ENCODE results near the gene TIPARP.

DNA sequence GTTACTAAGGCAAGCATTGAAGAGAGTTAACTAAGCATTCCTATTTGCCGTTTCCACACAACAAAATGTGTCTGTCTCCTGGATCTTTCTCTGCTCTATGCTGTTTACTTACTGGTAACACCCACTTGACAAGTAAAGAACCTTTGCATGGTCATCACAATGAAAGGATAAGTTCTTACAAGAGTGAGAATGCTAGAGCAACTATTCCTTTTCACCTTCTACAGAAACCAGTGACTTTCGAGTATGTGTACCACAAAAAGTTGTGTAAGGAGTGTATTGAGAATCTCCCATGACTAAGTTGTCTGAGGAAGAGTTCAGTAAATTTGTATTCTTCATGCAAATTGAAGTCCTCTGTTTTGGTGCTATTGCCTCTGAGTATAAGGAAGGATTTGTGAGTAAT, 10.8 kb downstream of the TIPARP start:
- TF ChIP-seq, protein P1, sequence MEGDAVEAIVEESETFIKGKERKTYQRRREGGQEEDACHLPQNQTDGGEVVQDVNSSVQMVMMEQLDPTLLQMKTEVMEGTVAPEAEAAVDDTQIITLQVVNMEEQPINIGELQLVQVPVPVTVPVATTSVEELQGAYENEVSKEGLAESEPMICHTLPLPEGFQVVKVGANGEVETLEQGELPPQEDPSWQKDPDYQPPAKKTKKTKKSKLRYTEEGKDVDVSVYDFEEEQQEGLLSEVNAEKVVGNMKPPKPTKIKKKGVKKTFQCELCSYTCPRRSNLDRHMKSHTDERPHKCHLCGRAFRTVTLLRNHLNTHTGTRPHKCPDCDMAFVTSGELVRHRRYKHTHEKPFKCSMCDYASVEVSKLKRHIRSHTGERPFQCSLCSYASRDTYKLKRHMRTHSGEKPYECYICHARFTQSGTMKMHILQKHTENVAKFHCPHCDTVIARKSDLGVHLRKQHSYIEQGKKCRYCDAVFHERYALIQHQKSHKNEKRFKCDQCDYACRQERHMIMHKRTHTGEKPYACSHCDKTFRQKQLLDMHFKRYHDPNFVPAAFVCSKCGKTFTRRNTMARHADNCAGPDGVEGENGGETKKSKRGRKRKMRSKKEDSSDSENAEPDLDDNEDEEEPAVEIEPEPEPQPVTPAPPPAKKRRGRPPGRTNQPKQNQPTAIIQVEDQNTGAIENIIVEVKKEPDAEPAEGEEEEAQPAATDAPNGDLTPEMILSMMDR (conservative IDR thresholded peaks at IDR 0.05; ENCODE audit: low read length): no peak
- no peak for TF ChIP-seq EZH2phosphoT487 (IDR thresholded peaks at IDR 0.05; ENCODE audit: borderline replicate concordance)
